ENCODE data around the gene GLYATL2.
A peak's percentile ranks its signal among the peaks of the same experiment; 100 is the strongest.

GLYATL2 gene, protein sequence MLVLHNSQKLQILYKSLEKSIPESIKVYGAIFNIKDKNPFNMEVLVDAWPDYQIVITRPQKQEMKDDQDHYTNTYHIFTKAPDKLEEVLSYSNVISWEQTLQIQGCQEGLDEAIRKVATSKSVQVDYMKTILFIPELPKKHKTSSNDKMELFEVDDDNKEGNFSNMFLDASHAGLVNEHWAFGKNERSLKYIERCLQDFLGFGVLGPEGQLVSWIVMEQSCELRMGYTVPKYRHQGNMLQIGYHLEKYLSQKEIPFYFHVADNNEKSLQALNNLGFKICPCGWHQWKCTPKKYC

DNA sequence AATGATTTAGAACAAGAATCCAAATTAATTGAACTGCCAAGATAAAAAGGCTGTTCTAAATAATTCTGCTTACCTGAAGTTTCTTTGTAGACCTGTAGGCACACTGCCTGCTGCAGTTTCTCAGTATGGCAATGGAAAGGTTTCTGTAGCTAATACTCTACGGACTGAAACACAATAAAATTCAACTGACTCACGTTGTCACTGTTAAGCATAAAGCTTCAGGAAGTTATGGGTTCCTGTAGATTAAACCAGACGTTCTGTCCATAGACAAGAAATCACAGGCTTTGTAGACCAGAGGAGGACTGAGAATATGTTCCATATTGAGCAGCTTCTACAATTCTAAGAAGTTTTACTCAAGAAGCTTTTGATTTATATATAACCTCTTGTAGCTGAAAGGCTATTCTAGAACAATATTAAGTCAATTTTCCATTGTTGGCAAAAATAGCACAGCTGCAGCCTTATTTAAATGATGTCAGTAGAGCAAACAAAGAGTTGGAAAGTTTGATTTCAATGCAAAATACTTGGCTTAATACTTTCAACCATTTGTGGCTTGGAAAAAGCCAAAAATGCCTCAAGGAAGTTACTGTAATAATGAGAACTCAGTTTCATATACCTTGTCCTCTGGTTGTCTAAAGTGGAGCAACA is at the start of gene GLYATL2:
Gene GLYATL2 (minus strand): TSS at position 344 of the 645 bp plus-strand sequence. CDS start 5,092 bp downstream, outside the sequence.
- no peak for DNase-seq

DNA sequence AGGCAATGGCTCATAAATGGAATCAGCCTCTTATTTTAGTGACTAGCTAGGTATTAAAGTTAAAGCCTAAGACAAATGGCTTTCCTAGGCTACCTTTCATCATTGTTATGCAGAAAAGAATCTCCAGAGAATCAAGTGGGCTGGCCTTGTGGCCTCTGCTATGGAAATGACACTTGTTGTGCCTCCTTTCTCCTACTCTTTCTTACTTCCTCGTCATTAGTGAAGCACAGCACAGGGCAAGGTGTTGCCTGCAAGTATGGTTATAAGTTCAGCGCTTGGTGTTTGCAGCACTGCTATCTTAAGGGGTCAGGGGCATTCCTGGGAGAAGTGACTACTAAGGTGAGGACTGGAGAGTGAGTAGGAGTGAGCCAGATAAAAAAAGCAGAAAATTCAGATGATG is 49.4 kb upstream of the GLYATL2 start:
- no peak for DNase-seq

DNA sequence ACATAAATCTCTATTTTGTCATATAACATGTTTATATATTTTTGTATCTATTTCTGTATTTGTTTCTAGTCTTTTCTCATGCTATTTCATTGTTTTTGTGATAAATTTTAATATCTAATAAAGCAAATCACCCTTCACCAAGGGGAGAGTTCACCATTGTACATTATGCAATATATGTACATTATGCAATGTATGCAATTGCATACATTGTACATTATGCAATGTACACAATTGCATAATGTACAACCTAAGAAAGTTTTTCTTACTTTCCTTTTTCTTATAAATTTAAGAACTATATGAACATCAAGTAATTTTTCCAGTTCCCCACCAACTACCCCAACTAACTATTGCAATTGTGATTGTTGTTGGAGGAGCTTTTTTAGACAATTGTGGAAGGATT is 44.1 kb upstream of the GLYATL2 start:
- DNase-seq = peak; percentile 2 to 35

DNA sequence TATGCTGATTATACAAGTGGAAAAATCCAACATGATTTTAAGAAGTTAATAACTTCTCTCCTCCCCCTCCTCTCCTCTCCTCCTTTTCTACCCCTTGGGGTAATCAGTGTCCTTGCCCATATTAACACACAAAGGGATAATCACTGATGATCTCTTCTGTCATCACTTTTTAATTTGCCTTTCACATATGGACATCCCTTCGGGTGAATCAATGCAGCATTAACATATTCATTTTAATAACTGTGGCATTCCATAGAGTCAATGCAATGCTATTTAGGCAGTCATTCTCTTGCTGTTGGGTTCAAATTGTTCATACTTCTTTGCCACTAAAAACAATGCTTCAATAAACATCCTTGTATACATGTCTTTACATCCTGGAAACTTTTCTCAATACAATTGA is 42.9 kb upstream of the GLYATL2 start:
- DNase-seq = no peak

DNA sequence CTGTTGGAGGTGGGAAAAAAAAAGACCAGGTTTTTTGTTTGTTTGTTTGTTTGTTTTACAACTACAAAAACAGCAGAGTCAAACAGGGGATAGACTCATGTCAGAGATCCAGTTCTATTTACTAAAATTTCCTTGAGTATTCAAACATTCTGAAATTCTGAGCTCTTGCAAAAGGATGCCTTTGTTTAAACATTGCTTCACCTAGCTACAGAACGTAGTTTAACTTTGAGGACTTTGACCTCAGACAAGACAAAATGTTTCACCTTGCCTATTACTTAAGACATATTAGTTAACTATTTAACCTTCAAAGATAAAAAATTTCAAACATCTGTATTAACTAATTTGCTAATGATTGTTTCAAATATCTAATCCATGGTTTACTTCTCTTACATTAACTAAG is 36.1 kb upstream of the GLYATL2 start:
- DNase-seq = no peak

DNA sequence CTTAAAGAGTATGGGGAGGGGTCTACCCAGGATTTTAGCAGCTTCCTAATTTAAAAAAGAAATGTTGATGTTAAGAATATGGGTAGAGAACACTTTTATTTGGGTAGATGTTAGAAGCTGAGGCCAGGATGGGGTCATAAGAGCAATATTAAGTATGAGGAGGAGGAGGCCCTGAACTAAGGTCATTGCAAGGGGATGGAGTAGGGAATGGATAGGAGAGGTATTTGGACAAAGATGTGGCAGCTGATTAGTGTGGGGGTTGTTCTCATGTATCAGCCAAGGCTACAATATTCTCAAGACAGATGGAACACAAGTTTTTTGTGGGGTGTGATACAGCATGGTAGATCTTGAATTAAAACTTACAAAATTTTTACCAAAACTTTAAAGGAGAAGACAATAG is 35.7 kb upstream of the GLYATL2 start:
- DNase-seq = no peak

DNA sequence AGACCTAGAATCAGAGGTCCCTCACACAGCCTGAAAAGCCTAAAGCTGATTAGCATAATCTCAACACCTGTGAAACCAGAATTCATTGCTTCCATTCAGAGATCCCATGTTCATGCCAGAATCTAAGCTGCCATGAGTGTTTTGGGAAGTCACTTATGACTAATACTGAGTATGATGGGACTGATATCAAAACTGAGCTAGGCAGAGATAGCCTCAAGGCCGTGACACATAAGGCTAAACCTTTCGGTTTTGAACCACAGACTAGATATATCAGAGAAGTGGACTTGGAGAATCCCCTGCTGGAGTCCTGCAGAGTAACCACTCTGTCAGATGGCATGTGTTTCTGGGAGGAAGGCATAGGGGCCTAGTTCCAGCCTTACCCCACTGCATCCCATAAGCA is 23.1 kb upstream of the GLYATL2 start:
- no peak for DNase-seq

DNA sequence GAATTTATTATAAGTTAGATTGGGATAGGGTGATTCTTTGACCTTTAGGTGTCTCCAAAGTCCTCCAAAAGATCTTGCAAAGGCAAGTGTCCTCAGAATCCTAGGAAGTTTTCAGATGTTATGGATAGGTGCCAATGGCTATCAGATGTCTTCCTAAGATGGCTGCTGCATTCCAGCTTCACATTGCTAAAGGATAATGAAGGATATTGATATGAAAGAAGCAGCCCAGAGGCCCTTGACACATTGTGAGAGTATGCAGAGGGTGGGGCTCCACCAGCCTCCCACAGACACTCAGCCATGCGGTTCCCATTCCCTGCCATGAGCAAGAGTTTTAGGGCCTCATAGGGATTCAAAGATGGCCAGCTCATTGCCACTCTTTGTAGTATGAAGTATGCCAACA is 22.3 kb upstream of the GLYATL2 start:
- DNase-seq = no peak

DNA sequence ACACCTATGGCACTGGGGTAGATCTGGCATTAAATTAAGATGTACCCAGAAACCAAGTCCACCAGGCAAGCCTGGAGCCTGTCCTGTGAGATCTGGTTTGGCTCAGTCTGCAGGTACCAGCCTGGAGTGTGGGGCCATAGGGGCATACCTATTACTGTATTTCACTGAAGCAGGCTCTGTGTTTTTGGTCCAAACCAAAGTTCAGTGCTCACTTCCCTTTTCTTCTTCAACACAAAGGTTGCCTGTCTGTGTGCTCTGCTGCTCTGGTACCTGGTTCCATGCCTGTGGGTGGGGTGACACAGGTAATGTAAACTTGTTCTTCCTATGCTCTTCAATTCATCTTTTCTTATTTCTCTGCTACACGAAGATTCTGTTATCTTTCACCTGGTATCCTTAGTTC is 19.8 kb upstream of the GLYATL2 start:
- no peak for DNase-seq

DNA sequence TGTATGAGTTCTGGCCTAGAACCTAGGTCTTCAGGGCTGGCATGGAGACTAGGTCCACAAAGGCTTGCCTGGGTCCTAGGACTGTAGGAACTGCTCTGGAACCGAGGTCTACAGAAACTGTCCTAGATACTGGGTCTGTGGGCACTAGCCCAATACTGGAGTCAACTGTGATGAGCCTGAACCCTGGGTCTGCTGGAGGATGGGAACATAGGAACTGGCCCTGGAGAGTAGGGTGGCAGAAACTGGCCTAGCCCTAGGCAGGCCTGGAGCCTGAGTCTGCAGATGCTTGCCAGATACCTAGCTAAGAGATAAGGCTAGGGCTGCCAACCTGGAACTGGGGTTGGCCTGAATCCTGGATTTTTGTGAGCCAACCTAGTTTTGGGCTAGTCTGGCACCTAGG is 19.2 kb upstream of the GLYATL2 start:
- DNase-seq = no peak

DNA sequence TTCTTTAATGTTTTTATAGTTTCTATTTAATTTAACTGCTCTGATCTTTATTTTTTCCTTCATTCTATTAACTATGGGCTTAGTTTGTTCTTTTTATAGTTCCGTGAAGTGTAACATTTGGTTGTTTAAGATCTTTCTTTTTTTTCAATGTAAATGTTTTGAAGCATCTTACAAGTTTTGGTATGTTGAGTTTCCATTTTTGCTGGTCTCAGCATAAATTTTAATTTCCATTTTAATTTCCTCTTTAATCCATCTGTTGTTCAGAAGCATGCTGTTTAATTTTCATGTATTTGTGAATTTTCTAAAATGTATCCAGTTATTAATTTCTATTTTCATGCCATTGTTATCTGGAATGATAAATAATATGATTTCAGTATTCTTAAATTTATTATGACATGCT is 17.0 kb upstream of the GLYATL2 start:
- DNase-seq = no peak

DNA sequence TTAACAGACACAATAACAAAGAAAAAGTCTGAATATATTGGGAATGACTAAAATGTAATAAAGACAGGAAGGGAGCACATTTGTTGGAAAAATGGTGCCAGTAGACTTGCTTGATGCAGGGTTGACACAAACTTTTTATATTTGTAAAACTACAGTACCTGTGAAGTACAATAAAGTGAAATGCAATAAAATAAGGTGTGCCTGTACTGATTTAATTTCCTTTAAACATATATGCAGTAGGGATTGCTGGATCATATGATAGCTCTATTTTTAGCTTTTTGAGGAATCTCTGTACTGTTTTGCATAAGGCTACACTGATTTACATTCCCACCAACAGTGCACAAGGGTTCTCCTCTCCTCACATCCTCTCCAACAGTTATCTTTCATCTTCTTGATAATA is 12.3 kb upstream of the GLYATL2 start:
- DNase-seq = no peak

DNA sequence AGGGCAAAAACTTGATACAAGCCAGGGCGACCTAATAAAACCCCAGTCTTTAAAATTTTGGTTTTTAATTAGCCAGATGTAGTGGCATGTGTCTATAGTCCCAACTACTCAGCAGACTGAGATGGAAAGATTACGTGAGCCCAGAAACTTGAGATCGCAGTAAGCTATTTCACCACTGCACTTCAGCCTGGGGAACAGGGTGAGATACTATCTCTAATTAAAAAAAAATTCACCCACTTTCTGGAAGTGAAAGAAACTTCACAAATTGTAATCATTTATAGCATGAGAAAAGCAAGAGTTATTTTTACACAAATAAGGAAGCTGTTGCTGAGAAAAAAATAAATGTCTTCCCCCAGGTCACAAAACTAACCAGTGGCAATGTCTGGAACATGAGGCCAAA is 882 bp upstream of the GLYATL2 start:
- peak in 1 of 2 donors; percentile 3 for DNase-seq

DNA sequence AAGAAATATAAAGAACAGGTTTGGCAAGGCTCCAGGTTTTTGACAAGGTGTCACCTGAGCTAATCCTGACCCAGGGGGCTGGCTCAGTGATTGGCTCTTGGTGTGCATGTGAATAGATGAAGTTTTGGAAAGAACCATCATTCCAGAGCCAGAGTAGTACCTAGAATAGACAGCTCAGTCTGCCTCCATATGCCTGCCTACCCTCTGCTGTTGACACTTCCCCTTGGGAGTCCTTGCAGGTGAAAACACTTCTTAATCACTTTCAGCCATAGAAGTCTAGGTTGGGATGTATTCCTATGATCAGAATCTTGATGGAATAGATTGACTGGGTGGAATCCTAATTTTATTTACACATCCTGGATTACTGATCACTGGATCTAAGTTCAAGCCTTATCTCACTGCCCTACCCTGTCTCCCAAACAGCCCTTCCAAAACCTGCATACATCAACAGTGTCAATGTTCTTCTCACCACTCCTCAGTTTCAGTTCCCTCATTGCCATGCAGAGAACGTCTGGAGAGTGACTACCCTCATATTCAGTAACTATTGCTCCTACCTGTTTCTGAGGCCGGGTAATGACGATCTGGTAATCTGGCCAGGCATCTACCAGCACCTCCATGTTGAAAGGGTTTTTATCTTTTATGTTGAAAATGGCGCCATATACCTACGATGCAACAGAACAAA is 6.7 kb downstream of the GLYATL2 start:
- DNase-seq = no peak

DNA sequence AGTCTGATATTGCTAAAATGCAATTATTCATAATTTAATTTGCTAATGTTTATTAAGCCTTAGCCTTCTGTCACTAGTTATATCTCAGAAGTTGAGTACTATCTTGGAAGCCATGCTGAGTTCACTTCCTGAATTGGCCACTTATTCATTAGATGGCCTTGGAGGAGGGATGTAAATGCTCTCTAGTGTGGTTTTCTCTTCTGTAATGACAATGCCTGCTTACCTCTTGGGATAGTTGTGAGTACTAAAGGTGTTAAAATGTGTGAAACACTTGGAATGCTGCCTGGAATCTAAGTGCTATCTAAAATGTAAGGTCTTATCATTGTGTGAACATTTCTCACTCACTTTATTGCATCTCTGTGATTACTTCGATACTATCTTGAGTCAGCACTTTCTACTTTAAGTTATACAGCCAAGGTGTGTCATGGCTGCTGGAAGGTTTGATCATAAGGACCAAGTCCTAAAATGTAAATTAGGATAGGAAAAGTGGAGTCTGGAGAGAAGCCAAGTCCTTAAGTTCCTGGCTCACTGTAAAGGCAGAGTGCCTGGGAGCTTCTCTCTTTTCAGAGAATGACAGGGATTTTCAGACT is 12.4 kb downstream of the GLYATL2 start:
- no peak for DNase-seq

DNA sequence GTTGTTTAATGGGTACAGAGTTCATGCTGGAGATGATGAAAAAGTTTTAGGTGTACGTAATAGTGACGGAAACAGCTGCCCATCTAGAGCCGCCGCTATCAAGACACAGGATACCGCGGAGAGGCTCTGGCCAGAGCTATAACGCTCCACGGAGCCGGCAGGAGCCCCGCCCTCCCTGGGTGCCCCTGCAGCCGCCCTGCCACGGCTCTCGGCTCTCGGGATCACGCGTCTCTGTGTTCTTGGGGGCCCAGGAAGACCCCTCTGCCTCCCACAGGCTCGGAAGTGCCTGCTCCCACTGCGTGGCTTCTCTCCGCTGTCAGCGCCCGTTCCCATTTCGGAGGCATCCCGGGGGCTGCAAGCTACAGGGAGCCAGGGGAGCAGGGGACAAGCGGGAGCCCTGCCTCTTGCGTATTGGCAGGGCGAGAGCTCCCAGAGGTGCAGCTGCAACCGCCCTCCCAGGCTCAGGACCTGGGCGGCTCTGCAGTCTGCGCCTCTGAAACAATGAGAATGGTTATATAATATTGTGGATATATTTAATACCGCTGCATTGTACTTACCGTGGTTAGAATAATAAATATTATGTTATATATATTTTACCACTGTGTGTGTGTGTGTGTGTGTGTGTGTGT is 13.7 kb downstream of the GLYATL2 start:
- no peak for DNase-seq

DNA sequence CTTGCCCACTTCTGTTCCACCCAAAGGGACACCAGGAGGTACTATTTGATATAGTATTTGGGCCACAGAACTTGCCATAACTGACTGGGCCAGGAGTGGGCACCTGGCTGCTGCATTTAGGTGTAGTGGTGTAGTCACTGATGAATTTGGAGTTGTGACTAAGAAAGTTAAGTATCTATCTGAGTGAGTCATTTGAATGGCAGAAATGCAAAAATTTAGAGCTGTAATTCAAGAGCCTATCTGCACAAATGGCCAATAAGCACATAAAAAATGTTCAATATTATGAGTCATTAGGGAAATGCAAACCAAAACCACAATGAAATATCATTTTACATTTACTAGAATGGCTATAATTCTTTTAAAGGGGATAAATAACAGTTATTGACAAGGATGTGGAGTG is 14.7 kb downstream of the GLYATL2 start:
- DNase-seq = no peak

DNA sequence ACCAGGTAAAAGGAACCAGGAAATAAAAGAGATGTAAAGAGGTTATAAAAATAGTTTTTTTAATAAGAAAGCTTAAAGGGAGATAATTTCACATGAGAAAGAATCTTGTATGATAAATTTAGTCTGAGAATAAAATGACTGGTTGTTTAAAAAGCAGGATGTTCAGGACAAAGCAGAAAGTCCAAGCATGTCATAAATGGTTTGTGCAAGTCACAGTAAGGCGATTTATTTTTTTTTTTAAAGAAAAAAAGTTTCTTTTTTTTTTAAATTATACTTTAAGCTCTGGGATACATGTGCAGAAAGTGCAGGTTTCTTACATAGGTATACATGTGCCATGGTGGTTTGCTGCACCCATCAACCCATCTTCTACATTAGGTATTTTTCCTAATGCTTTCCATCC is 30.8 kb downstream of the GLYATL2 start:
- DNase-seq = no peak

DNA sequence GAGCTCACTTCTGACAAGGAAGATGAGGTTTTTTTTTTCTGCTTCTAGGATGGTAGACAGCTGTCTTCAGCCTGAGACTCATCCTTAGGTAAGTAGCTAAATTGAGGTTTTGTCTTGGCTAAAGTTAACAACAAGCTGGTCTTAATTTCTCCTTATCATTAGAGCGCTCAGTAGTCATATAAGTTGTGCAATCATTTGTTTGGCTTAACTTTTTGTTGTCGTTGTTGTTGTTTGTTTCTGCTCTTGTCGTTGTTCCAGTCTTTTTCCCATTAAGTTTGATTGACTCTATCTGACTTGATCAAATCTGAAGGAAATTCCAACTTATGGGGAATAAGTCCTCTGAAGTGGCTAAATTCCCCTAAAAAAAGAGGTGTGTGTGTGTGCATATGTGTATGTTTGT is 33.0 kb downstream of the GLYATL2 start:
- no peak for DNase-seq

DNA sequence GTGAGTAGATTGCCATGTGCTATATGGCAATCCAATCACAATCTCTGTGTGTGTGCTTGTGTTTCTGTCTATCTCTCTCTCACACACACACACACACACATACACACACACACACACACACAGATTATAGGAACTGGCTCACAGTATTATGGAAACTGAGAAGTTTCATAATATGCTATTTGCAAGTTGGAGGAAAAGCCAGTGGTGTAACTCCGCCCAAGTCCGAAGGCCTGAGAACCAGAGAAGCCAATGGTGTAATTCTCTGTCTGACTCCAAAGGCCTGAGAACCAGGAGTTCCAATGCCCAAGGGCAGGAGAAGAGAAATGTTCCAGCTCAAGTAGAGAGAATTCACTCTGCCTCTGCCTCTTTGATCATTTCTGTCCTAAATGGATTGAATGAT is 37.2 kb downstream of the GLYATL2 start:
- DNase-seq = peak; percentile 43 to 55

DNA sequence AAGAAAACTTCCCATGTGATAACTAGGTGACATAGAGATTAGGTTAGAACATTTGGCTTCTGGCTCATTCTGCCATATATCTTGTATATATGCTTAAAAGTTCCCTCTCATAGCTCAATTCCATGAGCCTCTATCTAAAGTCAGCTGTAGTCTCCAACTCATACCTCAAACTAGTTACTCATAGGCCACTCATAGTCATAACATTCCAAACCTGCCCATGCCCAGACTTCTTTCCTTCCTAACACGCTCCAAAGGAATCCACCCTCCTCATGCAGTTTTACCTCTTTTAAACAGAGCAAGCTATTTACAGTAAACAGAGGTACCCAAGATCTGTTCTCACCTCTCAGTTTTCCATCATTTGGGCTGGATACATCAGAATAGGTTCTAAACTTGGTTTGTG is 39.4 kb downstream of the GLYATL2 start:
- no peak for DNase-seq

DNA sequence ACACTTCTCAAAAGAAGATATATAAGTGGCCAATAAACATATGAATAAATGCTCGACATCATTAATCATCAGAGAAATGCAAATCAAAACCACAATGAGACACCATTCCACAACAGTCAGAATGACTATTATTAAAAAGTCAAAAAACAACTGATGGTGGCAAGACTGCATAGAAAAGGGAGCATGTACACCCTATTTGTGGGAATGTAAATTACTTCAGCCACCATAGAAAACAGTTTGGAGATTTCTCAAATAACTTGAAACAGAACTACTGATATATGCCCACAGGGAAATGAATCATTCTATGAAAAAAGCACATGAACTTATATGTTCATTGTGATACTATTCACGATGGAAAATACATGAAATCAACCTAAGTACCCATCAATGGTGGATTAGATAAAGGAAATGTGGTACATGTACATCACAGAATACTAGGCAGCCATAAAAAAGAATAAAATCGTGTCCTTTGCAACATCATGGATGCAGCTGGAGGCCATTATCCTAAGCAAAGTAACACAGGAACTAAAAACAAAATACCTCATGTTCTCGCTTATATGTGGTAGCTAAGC is 42.4 kb downstream of the GLYATL2 start:
- no peak for DNase-seq

DNA sequence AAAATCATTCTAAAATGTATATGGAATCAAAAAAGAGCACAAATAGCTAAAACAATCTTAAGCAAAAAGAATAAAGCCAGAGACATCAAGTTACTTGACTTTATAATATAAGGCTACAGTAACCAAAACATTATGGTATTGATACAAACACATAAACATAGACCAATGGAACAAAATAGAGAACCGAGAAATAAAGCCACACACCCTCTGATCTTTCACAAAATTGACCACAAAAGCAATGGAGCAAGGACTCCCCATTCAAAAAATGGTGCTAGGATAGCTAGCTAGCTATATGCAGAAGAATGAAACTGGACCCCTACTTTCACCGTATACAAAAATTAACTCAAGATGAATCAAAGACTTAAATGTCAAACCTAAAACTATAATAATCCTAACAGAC is 43.2 kb downstream of the GLYATL2 start:
- DNase-seq = no peak

Data from inflammatory macrophage treated with lipopolysaccharide for 1 hour (primary cell).